SW480 (cell line): ENCODE measurements around the gene CFAP157.

Experiments used
- DNase-seq: peaks from one replicate; pipeline ENCODE4 v3.0.0-alpha.2; 2016; ENCODE audit warnings: low spot score

Gene CFAP157

DNA sequence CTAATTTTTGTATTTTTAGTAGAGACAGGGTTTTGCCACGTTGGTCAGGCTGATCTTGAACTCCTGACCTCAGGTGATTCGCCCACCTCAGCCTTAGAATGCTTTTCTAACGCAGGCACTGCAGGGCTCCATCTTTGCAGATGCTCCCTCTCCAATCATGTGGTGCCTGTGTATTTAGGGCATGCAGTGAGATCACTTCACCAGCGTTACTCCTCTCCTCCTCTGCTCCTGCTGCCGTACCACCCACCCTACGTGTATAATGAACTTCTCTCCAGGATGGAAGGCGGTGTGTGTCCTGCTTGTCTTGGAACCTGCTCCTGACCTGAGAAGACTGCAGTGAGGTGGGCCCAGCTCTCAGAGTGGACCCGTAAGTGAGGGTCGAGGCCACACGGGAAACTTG, 13.6 kb upstream of the CFAP157 start:
- no peak for DNase-seq

DNA sequence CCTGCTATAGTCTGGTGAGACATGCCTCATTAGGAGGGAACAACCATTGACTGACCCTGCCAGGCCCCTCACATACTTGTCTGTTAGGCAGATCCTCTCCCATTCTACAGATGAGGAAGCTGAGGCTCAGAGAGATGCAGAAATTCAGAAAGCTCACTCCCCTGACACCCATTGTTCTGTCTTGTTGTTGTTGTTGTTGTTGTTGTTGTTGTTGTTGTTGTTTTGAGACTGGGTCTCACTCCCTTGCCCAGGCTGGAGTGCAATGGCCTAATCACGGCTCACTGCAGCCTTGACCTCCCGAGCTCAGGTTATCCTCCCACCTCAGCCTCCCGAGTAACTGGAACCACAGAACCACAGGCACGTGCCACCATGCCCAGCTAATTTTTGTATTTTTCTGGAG, 13.1 kb upstream of the CFAP157 start:
- DNase-seq: no peak

DNA sequence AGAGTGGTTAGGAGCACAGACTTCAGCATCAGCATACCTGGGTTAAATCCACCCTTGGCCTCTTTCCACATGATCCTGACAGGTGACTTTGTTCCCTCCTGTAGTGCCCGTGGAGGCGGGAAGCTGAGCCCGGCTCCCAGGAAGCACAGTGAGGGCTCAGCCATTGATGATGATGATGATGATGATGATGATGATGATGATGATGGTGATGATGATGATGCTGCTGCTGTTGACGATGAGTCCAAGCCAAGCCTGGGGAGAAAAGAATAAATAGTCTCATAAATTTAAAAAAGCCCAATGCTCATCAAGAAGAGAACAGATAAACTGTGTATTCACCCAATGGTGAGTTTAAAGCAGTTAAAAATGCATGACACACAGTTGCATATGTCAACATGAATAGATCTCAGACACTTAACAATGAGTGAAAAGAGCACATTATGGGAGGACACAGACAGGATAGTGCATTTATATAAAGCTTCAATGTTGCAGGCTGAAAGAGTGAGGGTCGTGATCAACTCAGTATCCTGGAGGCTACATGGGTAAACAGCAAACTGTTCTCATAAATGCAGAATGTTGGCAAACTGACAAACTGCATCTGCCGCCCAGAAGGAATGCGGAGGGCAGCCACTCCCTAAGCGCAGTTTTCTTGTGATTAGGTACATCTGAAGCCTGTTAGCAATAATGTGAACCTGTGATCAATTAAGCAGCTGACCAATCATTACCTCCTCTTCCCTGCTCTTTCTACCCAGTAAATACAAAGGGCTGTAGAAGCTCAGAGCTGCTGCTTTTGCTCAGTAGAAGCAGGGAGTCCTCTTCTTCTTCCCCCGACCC, 11.7 kb upstream of the CFAP157 start:
- DNase-seq: no peak

DNA sequence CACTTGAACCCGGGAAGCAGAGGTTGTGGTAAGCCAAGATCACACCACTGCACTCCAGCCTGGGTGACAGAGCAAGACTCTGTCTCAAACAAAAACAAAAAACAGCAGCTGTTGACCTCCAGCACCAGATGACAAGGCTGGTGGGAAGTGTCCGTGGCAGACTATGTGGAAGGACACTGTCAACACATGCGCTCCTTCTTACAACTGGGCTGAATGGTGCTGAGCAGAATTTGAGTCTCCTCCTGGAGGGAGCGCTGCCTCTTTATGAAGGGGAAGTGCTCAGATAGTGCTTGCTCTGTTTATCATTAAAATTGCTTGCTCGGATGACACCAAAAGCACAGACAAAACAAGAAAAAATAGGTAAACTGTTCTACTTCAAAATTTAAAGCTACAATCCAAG, 9.2 kb upstream of the CFAP157 start:
- DNase-seq: no peak

DNA sequence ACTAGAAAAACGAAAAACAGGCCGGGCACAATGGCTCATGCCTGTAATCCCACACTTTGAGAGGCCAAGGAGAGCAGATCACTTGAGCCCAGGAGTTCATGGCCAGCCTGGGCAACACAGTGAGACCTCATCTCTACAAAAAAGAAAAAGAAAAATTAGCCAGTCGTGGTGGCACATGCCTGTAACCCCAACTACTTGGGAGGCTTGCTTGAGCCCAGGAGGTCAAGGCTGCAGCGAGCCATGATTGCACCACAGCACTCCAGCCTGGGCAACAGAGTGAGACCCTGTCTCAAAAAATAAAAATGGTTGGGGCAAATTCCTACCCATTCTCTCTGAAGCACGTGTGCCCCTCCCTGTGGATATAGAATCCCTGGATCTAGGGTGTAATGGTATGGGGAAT, 8.4 kb upstream of the CFAP157 start:
- no peak for DNase-seq

DNA sequence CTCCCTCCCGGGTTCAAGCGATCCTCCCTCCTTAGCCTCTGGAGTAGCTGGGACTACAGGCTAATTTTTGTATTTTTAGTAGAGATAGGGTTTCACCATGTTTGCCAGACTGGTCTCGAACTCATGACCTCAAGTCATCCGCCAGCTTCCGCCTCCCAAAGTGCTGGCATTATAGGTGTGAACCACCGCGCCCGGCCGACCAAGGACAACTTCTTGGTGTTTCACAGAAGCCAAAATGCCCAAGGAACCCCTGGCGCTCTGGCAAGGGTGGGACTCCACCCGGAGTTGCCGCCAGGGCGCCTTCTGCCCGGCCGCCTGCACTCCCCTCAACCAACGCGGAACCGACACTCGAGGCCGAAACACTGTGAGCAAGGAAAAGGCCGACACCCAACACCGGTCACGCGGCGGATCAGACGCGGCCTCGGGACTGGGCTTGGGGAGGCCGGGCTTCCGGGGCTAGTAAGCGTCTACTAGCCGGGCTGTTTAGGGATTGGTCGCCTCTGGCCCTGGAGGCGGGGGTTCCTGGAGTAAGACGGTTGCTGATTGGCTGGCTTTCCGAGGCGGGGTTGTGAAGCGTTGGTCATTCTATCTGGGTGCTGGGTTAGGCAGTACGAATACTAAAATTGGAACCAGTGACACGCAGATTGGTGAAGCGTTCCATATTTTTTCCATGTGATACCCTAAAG, 7.7 kb upstream of the CFAP157 start:
- peak; percentile 96 for DNase-seq

DNA sequence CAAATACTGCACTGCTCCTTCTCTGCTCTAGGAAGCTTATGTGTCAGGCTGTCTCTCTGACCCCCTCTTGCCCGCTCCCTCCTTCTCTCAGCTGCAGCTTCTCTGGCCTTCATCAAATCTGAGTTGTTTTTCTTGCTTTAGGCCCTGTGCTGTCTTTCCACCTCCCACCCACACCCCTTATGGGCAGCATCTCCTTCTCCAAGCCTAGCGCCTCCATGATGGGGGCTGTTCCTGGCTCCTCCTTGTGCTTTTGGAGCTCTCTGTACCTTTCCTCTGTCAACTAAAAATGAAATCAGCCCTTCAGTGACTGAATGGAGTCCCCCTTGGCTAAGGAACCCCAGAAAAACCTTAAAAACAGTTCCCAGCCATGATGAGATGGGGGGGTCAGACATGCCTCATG, 6.6 kb upstream of the CFAP157 start:
- no peak for DNase-seq

DNA sequence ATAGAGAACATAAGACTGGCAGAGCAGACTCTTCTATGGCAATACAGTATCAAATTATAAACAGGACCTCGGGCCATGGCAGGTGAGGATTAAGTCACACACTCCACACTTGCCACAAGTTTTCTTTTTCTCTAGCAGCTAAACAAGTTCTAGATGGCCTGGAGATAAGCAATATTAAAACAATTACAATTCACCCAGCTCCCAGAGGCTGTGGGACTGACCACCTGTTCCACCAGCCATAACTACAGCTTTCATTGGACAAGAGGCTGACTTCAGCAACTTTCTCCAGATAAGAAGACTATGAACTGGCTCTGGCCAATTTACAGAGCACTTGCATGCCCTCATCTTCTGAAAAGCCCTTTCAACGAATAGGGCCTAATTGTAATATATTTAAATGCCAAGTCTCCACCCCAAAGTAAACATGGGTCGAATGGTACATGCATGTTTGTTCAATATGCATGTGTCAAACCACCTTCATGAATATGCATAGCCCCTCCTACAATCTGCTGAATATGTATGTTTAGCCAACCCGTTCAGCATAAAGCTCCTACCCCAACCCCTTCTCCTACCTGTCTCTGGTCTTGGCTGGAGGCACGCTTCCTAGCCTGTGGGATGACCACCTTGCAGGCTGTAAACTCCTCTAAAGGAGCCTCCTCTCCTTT, 6.1 kb upstream of the CFAP157 start:
- no peak for DNase-seq

DNA sequence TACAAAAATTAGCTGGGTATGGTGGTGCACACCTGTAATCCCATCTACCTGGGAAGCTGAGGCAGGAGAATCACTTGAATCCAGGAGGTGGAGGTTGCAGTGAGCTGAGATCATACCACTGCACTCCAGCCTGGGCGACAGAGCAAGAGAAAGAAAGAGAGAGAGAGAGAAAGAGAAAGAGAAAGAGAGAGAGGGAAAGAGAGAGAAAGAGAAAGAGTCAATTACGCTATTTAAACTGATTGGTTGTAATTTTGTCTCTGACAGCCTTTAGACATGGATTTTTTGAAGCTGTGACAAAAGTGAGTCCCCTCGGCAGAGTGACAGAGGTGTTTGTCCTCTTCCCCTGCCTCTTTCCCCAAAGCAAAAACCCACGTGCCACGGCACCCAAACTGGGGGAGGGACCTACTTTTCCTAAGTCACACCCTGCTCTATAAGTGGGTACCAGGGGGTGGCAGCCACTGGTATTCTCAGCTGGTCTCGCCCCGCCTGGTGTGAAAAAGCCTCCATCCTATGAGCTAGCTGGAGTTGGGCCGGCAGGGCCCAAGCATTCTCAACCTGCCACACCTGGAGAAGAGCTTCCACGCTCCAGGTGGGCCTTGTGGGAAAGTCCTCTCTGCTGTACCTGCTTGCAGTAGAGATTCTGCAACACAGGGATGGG, 3.4 kb upstream of the CFAP157 start:
- no peak for DNase-seq

DNA sequence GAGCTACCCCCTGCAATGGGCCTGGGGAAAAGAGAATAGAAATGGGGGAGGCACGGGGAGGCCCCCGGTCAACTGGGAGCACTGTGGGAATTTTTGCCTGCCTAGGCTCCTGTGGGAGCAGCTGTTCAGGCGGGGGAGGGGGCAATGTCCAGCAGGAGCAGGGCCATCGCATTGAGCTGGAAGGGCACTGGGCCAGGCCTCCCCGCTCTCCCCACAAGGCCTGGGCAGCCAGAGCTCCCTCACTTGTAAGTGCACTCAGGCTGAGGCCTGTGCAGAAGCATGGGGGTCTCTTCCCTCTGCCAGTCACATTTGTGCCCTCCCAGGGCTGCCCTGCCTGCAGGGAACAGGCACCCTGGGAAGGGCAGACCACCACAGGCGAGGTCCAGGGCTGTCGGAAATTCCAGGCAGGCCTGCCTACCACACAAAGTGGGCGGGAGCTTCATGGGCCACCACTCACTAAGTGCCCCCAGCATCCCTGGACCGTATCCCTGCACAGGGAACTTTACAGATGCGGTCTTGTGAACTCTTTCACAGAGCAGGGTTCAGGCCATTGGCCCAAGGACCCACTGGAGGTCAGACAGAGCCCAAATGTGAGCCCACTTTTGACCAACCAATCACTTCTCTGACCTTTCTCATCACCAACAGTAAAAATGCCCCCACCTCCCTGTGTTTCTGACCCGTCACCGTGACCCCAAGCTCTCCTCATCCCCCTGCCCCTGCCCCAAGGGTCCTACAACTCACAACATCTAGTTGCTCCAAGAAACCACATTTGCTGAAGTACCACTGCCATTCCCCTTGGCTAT, 1.0 kb upstream of the CFAP157 start:
- DNase-seq: no peak

DNA sequence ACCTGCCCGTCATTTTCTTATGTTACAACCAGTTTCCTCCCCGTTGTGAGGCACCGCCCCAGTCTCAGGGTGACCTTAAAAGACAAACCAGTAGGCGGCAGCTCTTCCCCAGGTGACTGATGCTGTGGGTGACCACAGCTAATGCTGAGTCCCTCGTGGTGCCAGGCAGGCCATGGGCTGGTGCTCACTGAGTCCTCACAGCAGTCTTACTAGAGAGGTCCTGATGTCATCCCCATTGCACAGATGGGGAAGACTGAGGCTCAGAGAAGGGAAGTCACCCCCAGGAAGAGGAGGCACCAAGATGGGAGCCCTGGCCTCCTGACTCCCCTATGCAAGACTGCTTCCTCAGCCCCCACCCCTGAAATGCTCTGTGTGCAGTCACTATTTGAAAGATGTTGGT, 978 bp downstream of the CFAP157 start:
- DNase-seq: peak; percentile 51

DNA sequence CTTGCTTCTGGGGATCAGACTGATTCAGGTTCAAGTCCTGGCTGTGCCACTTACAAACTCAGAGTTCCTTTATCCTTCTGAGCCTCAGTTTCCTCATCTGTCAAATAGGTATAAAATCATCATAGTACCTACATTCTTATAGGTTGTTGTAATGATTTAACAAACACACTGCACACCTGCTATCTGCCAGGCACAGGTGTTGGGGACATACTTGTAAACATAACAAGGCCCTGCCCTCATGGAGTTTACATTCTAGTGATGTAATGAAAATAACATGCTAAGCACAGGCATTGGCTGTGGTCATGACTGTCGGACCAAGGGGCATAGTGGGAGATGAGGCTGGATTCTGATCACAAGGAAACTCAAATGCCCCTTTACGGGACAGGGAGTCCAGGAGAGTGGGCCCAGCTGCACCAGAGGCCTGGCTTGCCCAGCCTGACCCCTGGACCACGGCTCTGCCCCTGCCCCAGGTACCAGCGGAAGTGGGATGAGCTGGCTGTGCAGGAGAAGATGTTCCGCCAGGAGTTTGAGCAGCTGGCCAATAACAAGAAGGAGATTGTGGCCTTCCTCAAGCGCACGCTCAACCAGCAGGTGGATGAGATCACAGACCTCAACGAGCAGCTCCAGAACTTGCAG, 2.3 kb downstream of the CFAP157 start:
- DNase-seq: no peak

DNA sequence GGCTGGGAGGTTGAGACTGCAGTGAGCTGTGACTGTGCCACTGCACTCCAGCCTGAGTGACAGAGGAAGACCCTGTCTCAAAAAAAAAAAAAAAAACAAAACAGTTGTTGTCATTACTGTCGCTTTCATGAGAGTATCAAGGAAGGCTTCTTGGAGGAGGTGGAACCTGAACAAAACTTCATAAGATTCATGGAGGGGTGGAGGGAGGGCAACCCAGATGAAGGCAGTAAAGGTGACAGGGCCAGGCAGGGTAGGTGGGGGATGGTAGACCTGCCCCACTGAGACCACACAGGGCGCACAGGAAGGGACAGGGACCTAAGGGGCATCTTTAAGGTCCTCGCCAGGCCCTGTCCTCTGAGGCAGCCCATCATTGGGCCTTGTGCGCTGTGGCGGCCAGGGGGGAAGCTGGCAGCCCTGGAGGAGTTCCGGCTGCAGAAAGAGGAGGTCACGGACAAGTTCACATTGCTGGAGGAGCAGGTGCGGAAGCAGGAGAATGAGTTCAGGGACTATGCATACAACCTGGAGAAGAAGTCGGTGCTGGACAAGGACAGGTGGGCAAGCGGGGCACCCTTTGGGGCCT, 3.5 kb downstream of the CFAP157 start:
- DNase-seq: no peak

DNA sequence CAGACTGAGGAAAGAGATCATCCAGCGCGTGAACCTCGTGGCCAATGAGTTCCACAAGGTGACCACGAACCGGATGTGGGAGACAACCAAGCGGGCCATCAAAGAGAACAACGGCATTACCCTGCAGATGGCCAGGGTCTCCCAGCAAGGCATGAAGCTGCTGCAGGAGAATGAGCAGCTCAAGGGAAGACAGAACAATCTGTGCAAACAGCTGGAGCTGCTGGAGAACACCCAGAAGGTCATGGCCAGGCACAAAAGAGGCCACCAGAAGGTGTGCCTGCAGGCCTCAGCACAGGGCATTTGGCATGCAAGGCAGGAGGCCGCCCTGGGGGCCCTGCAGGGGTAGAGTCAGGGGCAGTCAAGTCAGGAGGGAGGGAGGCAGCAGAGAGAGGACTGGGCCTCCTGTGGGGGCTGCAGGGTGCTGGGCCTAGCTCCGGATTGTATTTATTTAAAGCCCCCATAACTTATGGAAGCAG, 4.5 kb downstream of the CFAP157 start:
- DNase-seq: peak; percentile 73

DNA sequence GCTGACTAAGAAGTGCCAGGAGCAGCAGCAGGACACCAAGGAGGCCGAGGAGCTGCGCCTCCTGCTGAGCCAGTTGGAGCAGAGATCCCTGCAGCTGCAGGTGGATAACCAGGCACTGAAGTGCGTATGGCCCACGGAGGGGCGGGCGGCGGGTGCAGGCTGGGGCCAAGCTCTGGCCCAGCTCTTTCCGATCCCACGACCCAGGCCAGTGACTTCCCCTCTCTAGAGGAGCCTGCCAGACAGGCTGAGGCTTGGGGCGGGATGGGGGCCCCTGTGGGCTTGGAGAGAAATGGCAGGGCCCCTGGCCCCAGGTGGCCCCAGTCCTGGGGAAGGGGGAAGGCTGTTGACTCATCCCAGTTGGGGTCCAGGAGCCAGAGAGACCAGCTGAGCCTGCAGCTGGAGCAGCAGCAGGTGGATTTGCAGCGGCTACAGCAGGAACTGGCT, 5.1 kb downstream of the CFAP157 start:
- DNase-seq: no peak

DNA sequence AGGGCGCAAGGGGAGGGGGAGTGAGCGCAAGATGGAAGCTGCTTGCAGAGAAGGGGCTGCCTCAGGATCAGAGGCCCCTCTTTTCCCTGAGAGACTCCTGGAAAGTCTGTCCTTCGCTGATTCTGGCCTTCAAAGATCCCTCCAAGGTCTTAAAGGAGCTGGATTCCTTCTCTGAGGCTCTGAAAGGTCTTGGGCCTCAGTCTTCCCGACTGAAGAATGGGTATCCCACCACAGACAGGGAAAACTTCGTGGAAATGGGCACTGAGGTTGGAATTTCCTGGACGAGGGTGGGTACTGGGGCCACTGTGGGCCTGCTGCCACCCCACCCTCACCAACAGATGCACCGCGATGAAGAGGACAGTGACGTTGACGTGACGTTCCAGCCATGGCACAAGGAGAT, 5.6 kb downstream of the CFAP157 start:
- no peak for DNase-seq

DNA sequence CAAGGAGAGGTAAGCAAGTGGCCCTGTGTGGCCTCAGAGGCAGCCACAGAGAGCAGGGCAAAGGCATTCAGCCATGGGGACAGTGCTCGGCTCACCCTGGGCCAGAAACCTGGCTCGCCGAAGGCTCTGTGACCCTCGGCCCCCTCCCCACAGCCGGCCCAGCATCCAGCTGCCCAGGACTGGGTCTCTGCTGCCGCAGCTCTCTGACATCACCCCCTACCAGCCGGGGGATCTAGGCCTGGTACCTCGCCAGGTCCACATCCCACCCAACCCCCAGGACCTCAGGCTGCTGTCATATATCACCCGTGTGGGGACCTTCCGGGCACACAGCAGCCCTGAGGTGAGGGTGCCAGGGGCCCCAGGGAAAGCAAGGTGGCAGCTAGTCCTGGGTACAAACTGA, 6.1 kb downstream of the CFAP157 start:
- no peak for DNase-seq

DNA sequence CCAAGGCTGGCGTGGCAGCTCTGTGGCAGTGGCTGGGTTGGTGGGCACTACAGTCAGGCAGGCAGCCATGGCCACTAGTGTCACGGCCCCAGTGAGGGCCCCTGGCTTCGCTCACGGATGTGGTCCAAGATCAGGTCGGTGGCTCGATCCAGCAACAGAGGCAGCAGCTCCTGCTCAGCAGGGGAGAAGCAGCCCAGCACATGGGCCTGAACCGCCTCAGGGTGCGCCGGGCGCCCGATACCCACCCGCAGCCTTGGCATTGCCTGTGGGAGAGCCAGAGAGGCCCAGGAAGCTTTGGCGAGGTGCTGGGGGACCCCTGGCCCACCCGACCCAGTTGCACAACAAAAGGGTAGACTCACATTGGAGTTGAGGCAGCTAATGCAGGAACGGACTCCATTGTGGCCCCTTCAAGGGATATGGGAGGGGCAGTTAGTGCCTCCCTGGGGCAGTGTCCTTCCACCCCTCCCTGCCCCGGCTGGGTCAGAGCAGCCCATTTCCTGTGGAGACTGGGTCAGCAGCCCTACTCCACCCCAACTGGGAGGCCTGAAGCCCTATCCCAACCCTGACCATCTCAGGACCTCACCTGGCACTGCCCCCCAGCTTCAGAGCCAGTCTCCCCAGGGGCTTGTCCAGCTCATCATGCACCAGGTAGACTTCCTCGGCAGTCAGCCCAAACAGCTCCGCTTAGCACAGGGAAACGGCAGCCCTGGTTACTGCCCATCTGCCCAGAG, 7.4 kb downstream of the CFAP157 start:
- no peak for DNase-seq

DNA sequence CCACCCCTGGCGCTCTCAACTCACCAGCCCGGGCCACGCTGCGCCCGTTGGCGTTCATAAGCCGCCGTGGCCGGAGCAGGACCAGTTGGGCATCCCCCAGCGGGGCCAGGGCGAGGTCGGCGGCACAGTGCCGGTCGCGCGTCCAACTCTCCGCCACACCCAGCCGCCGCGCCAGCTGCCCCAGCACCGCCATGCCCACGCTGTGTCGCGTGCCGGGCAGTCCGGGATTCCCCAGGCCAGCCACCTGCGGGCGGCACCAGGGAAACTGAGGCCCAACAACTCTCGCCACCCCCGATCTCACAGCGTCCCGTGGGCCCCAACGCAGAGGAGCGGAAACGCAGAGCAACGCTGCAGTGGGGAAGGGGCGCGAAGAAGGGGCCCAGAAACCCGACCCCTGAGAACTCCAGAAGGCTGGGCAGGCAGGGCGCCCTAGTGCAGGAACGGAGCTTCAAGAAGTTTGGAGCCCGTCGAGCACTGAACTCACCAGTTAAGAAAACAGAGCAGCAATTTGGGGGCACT, 8.2 kb downstream of the CFAP157 start:
- peak; percentile 28 for DNase-seq
